ENCODE data around the gene VOPP1. TPM values are rescaled to one million over a fixed set of nuclear protein-coding genes. Genes with fewer than 3 reads are reported as not detected.

Gene VOPP1
- total RNA-seq, 2 donors from 2014 or later = 47.4 to 56.7 TPM

- DNase-seq (ENCODE audit: low spot score) = no peak
- intact Hi-C loops (cut with DNase I) = no loop called here
Measured at GRCh38 chr7:55536619-55537457, 35.5 kb downstream of the VOPP1 start.

GRCh38 chr7:55535617-55536016 lies 36.7 kb downstream of the VOPP1 start:
- DNase-seq (ENCODE audit: low spot score) = no peak
- intact Hi-C loops (cut with DNase I) = no loop called here

GRCh38 chr7:55534916-55535590 lies 37.2 kb downstream of the VOPP1 start:
- DNase-seq (ENCODE audit: low spot score) = no peak
- intact Hi-C loops (cut with DNase I) = no loop called here

GRCh38 chr7:55534262-55534915 lies 37.9 kb downstream of the VOPP1 start:
- peak; percentile 85 for DNase-seq (ENCODE audit: low spot score)
- intact Hi-C loops (cut with DNase I) = no loop called here

- intact Hi-C loops (cut with DNase I) = no loop called here
- no peak for DNase-seq (ENCODE audit: low spot score)
Measured at GRCh38 chr7:55533729-55534080, 38.6 kb downstream of the VOPP1 start.

GRCh38 chr7:55533050-55533728 lies 39.1 kb downstream of the VOPP1 start:
- intact Hi-C loops (cut with DNase I) = no loop called here
- DNase-seq (ENCODE audit: low spot score) = no peak

GRCh38 chr7:55532150-55532917 lies 40.0 kb downstream of the VOPP1 start:
- intact Hi-C loops (cut with DNase I) = no loop called here
- DNase-seq (ENCODE audit: low spot score) = no peak

- DNase-seq (ENCODE audit: low spot score) = no peak
- intact Hi-C loops (cut with DNase I) = no loop called here
Measured at GRCh38 chr7:55531536-55531935, 40.8 kb downstream of the VOPP1 start.

GRCh38 chr7:55527307-55527706 lies 45.0 kb downstream of the VOPP1 start:
- no peak for DNase-seq (ENCODE audit: low spot score)
- intact Hi-C loops (cut with DNase I) = no loop called here

- intact Hi-C loops (cut with DNase I) = no loop called here
- no peak for DNase-seq (ENCODE audit: low spot score)
Measured at GRCh38 chr7:55526770-55527169, 45.5 kb downstream of the VOPP1 start.

GRCh38 chr7:55526329-55526728 lies 46.0 kb downstream of the VOPP1 start:
- intact Hi-C loops (cut with DNase I) = no loop called here
- DNase-seq (ENCODE audit: low spot score) = no peak

GRCh38 chr7:55524558-55525310 lies 47.6 kb downstream of the VOPP1 start:
- intact Hi-C loops (cut with DNase I) = no loop called here
- no peak for DNase-seq (ENCODE audit: low spot score)

GRCh38 chr7:55523366-55523765 lies 48.9 kb downstream of the VOPP1 start:
- DNase-seq (ENCODE audit: low spot score) = no peak
- intact Hi-C loops (cut with DNase I) = no loop called here

- intact Hi-C loops (cut with DNase I) = no loop called here
- peak; percentile 57 for DNase-seq (ENCODE audit: low spot score)
Measured at GRCh38 chr7:55521917-55522902, 50.1 kb downstream of the VOPP1 start.

- DNase-seq (ENCODE audit: low spot score) = peak; percentile 50
- intact Hi-C loops (cut with DNase I) = no loop called here
Measured at GRCh38 chr7:55521512-55521911, 50.8 kb downstream of the VOPP1 start.

- intact Hi-C loops (cut with DNase I) = no loop called here
- no peak for DNase-seq (ENCODE audit: low spot score)
Measured at GRCh38 chr7:55520426-55521140, 51.7 kb downstream of the VOPP1 start.

- intact Hi-C loops (cut with DNase I) = loop anchor here in 1 of 2 donors (5.0 kb wide), 1 partner anchor 463 kb away; no protein-coding TSS in a partner anchor
Measured at GRCh38 chr7:55518836-55519235, 53.5 kb downstream of the VOPP1 start.

More at GRCh38 chr7:55518836-55519235, 53.5 kb downstream of the VOPP1 start:
- no peak for DNase-seq (ENCODE audit: low spot score)

Measured in posterior vena cava (tissue), 2 donors.